Prostate gland (tissue), 2 donors: ENCODE measurements around the gene COL11A2. TPM values are rescaled to one million over a fixed set of nuclear protein-coding genes. Genes with fewer than 3 reads are reported as not detected.

Source experiments
- DNase-seq: peaks from one replicate; pipeline ENCODE4 v3.0.0-alpha.2; 2019; ENCODE audit warnings: low spot score
- H3K27ac ChIP-seq, 2 donors: fragments of 200-600 bp; sonication (generic); 2 replicates each; pipeline ENCODE4 v1.5.1; 2017 to 2019
- H3K27me3 ChIP-seq: fragments of 200-600 bp; sonication (generic); replicated peaks from 2 replicates; pipeline ENCODE4 v1.5.1; 2019; ENCODE audit not compliant: insufficient read depth
- H3K36me3 ChIP-seq, 2 donors: fragments of 200-600 bp; sonication (generic); 1 replicate in 1 of 2; 2 replicates in 1 of 2; pipeline versions ENCODE4 v1.5.1 to v1.8.1; 2017 to 2019
- H3K4me1 ChIP-seq: fragments of 200-600 bp; sonication (generic); replicated peaks from 2 replicates; pipeline ENCODE4 v1.5.1; 2019
- H3K4me3 ChIP-seq, 2 donors: fragments of 200-600 bp; sonication (generic); 2 replicates each; pipeline ENCODE4 v1.5.1; 2017 to 2019
- H3K9me3 ChIP-seq: fragments of 200-600 bp; sonication (generic); 2 replicates; pipeline ENCODE4 v1.5.1; 2017
- CTCF ChIP-seq, 4 experiments: fragments of 200-600 bp in 2 of 4; fragments of 450-650 bp in 2 of 4; sonication (generic) in 2 of 4; IDR thresholded peaks; 1 replicate in 3 of 4; 2 replicates in 1 of 4; pipeline ENCODE4 v1.5.1; 2016 to 2019; ENCODE audit warnings: antibody characterized with exemption in 4 of 4, mild to moderate bottlenecking in 2 of 4, moderate library complexity in 2 of 4
- POLR2A ChIP-seq: fragments of 450-650 bp; IDR thresholded peaks from one replicate; pipeline ENCODE4 v1.6.1; 2016; ENCODE audit warnings: antibody characterized with exemption, mild to moderate bottlenecking
- POLR2AphosphoS5 ChIP-seq: sonication (generic); formaldehyde crosslinking; IDR thresholded peaks from one replicate; pipeline ENCODE4 v1.6.1; 2017; ENCODE audit warnings: antibody characterized with exemption
- WGBS: methylation state at CpG from one replicate; pipeline ENCODE4 v1.1.5; 2018; 5-methylcytosine and 5-hydroxymethylcytosine counted together
- intact Hi-C: fragments of 100-400 bp; cut with DNase I; formaldehyde crosslinking; loops from one replicate; pipeline ENCODE4 v1.14.2; 2022
- total RNA-seq, 2 donors: library from RNA; depleted of rRNA; stranded (reverse); fragments of >200 nt; gene quantifications; one replicate each; pipeline ENCODE4 v1.1.0, GENCODE V29; 2016

Gene COL11A2
- total RNA-seq, 2 donors from 2014 or later, result 0.91 to 3.6 TPM

- H3K9me3 ChIP-seq, result no peaks in the 10 kb centered on the region
- H3K27ac ChIP-seq, result no peak overlapping the region
- no peak overlapping the region for H3K4me3 ChIP-seq
- intact Hi-C loops, result no loop called here
- no peak for DNase-seq
- H3K36me3 ChIP-seq, result no peaks in the 10 kb centered on the region
- no peak for TF ChIP-seq CTCF (IDR thresholded peaks at IDR 0.05)
- WGBS, result 88% methylated on average over 17 of the region's 17 CpGs
- no peaks in the 10 kb centered on the region for H3K27me3 ChIP-seq
- no peaks in the 10 kb centered on the region for H3K4me1 ChIP-seq
These were observed 26.5 kb downstream of the COL11A2 start for GRCh38 chr6:33165581-33166258.

- 73% methylated on average over 14 of the region's 14 CpGs for WGBS
- no peaks in the 10 kb centered on the region for H3K36me3 ChIP-seq
- intact Hi-C loops, result loop anchor here (5.0 kb wide), 1 partner anchor 32 kb away; no protein-coding TSS in a partner anchor
- no peaks in the 10 kb centered on the region for H3K9me3 ChIP-seq
- no peak overlapping the region for H3K27ac ChIP-seq
- H3K27me3 ChIP-seq, result no peaks in the 10 kb centered on the region
- DNase-seq, result no peak
- no peak for TF ChIP-seq POLR2A
- no peak for TF ChIP-seq POLR2AphosphoS5
- TF ChIP-seq CTCF (IDR thresholded peaks at IDR 0.05), result no peak
- no peaks in the 10 kb centered on the region for H3K4me1 ChIP-seq
- H3K4me3 ChIP-seq, result no peak overlapping the region
These were observed 27.4 kb downstream of the COL11A2 start for GRCh38 chr6:33164665-33165373.

- H3K27me3 ChIP-seq, result no peaks in the 10 kb centered on the region
- H3K4me1 ChIP-seq, result no peaks in the 10 kb centered on the region
- H3K27ac ChIP-seq, result no peak overlapping the region
- no peaks in the 10 kb centered on the region for H3K36me3 ChIP-seq
- WGBS, result 61% methylated on average over 10 of the region's 10 CpGs
- no peak overlapping the region for H3K4me3 ChIP-seq
- DNase-seq, result no peak
- no peaks in the 10 kb centered on the region for H3K9me3 ChIP-seq
- TF ChIP-seq POLR2AphosphoS5 (no peak), CTCF (IDR thresholded peaks at IDR 0.05) (no peak), POLR2A (no peak)
- intact Hi-C loops, result loop anchor here (5.0 kb wide), 1 partner anchor 33 kb away; no protein-coding TSS in a partner anchor
These were observed 28.1 kb downstream of the COL11A2 start for GRCh38 chr6:33164176-33164575.

GRCh38 chr6:33163540-33163939 is 28.7 kb downstream of the COL11A2 start:
- intact Hi-C loops, result loop anchor here (5.0 kb wide), 1 partner anchor 34 kb away; no protein-coding TSS in a partner anchor
- H3K4me3 ChIP-seq, result no peak overlapping the region
- H3K9me3 ChIP-seq, result no peaks in the 10 kb centered on the region
- no peak overlapping the region for H3K27ac ChIP-seq
- DNase-seq, result no peak
- no peak for TF ChIP-seq POLR2A
- TF ChIP-seq POLR2AphosphoS5, result no peak
- no peak for TF ChIP-seq CTCF (IDR thresholded peaks at IDR 0.05)
- no peaks in the 10 kb centered on the region for H3K4me1 ChIP-seq
- 87% methylated on average over 10 of the region's 10 CpGs for WGBS
- no peaks in the 10 kb centered on the region for H3K36me3 ChIP-seq
- H3K27me3 ChIP-seq, result no peaks in the 10 kb centered on the region
